Measurements from ENCODE around the gene CYS1.

GRCh38 chr2:10073706-10074105 lies 6.5 kb downstream of the CYS1 start:
- TF ChIP-seq CTCF (conservative IDR thresholded peaks at IDR 0.05; ENCODE audit: low read length) (no peak), EZH2phosphoT487 (IDR thresholded peaks at IDR 0.05; ENCODE audit: borderline replicate concordance, low read depth, low read length) (no peak)
